HepG2 (cell line): ENCODE measurements around the gene CSF1R. TPM values are rescaled to one million over a fixed set of nuclear protein-coding genes. Genes with fewer than 3 reads are reported as not detected.

Experiments
- ATAC-seq: fragments of 200-7000 bp; cut with Tn5 transposase; 3 replicates; pipeline ENCODE4 v1.9.1; 2020; ENCODE audit warnings: mild to moderate bottlenecking, moderate library complexity
- BruUV-seq: library from RNA; stranded (reverse); fragments of 400-500 nt; replicated peaks from 2 replicates; lab custom pipeline; 2021; lab: Mats Ljungman, UMichigan
- CTCF ChIA-PET: fragments of 300-600 bp; formaldehyde crosslinking; extraction: SDS; loops from one replicate; lab custom pipeline; 2021; ENCODE audit warnings: low total read pairs, inconsistent platforms, low intra/inter-chr PET ratio; lab: Yijun Ruan, JAX
- POLR2A ChIA-PET: fragments of 350-600 bp; sonication (Branson Sonifier 250); formaldehyde crosslinking; loops from one replicate; lab custom pipeline; 2020; ENCODE audit warnings: antibody characterized with exemption, inconsistent platforms; lab: Yijun Ruan, JAX
- DNase-seq: peaks from one replicate; pipeline ENCODE4 v3.0.0-alpha.2; 2015; ENCODE audit warnings: low spot score
- FAIRE-seq: peaks from 3 replicates; lab custom pipeline; 2011; peaks lifted over from hg19 to GRCh38; lab: Jason Lieb, UNC
- H2AFZ ChIP-seq: one replicate; pipeline ENCODE4 v1.6.1; 2011; ENCODE audit warnings: low read length, inconsistent platforms
- H3K27ac ChIP-seq: fragments of 300-600 bp; 3 replicates; pipeline ENCODE4 v1.8.0; 2011; ENCODE audit warnings: mixed run types, mild to moderate bottlenecking, mixed read lengths, low read length, inconsistent platforms; ENCODE audit not compliant: insufficient read depth; ENCODE audit errors: extremely low read length
- H3K27me3 ChIP-seq, 2 experiments: fragments of 200-600 bp in 1 of 2; 2 replicates in 1 of 2; 3 replicates in 1 of 2; pipeline versions ENCODE4 v1.6.0 to v1.8.0; 2011; ENCODE audit warnings: low read length in 2 of 2, mild to moderate bottlenecking in 2 of 2, moderate library complexity in 2 of 2, inconsistent platforms in 1 of 2; ENCODE audit not compliant: insufficient read depth in 2 of 2, control insufficient read depth in 1 of 2
- H3K36me3 ChIP-seq, 2 experiments: fragments of 200-600 bp in 1 of 2; replicated peaks in 1 of 2; 2 replicates in 1 of 2; 3 replicates in 1 of 2; pipeline versions ENCODE4 v1.5.1 to v1.8.0; 2011; ENCODE audit warnings: low read length in 2 of 2, inconsistent platforms in 1 of 2; ENCODE audit not compliant: insufficient read depth in 2 of 2, control insufficient read depth in 1 of 2
- H3K4me1 ChIP-seq: 2 replicates; pipeline ENCODE4 v1.5.1; 2012; ENCODE audit warnings: low read length, inconsistent platforms; ENCODE audit not compliant: insufficient read depth
- H3K4me2 ChIP-seq: 2 replicates; pipeline ENCODE4 v1.6.0; 2011; ENCODE audit warnings: low read depth, low read length, inconsistent platforms
- H3K4me3 ChIP-seq, 3 experiments: fragments of 200-600 bp in 1 of 3; sonication (generic), shearing (Covaris generic) in 1 of 3; replicated peaks in 1 of 3; 2 replicates each; pipeline ENCODE4 v1.5.1; 2011 to 2016; ENCODE audit warnings: low read length in 3 of 3, inconsistent platforms in 2 of 3, low read depth in 2 of 3, mild to moderate bottlenecking in 2 of 3, control low read depth in 1 of 3, mixed read lengths in 1 of 3; ENCODE audit not compliant: insufficient read depth in 1 of 3
- H3K79me2 ChIP-seq: one replicate; pipeline ENCODE4 v1.6.1; 2011; ENCODE audit warnings: low read length, inconsistent platforms; ENCODE audit not compliant: insufficient read depth
- H3K9ac ChIP-seq: 2 replicates; pipeline ENCODE4 v1.6.0; 2011; ENCODE audit warnings: mild to moderate bottlenecking, low read depth, low read length, inconsistent platforms; ENCODE audit not compliant: insufficient read depth
- H3K9me3 ChIP-seq: 2 replicates; pipeline ENCODE4 v1.5.1; 2012; ENCODE audit warnings: mild to moderate bottlenecking, low read length
- H4K20me1 ChIP-seq: 2 replicates; pipeline ENCODE4 v1.6.0; 2011; ENCODE audit warnings: inconsistent platforms, mild to moderate bottlenecking, low read length, moderate library complexity; ENCODE audit not compliant: insufficient read depth
- CHD4 ChIP-seq: fragments of 200-600 bp; sonication (generic); IDR thresholded peaks from 2 replicates; pipeline ENCODE4 v1.7.0; 2017; ENCODE audit warnings: mild to moderate bottlenecking, low read length, borderline replicate concordance
- EP300 ChIP-seq, 3 experiments: sonication (generic) in 1 of 3; formaldehyde crosslinking in 1 of 3; IDR thresholded peaks; 2 replicates each; pipeline versions ENCODE4 v1.5.1 to v1.6.1; 2011 to 2020; ENCODE audit warnings: low read depth in 2 of 3, low read length in 2 of 3, borderline replicate concordance in 1 of 3, improper control_type of control experiment in 1 of 3, mild to moderate bottlenecking in 1 of 3, missing genetic modification reagents in 1 of 3, moderate library complexity in 1 of 3
- NFKBIZ ChIP-seq: IDR thresholded peaks from 2 replicates; pipeline ENCODE4 v1.6.1; 2018; ENCODE audit warnings: missing genetic modification reagents, missing compliant biosample characterization
- SNAPC2 ChIP-seq: sonication (generic); formaldehyde crosslinking; IDR thresholded peaks from 2 replicates; pipeline ENCODE4 v1.8.1; 2022; ENCODE audit warnings: mild to moderate bottlenecking, missing genetic modification reagents
- ZFP36L2 ChIP-seq: sonication (generic); formaldehyde crosslinking; IDR thresholded peaks from 2 replicates; pipeline ENCODE4 v1.4.0; 2020; ENCODE audit warnings: missing genetic modification reagents
- ZNF225 ChIP-seq: sonication (generic); formaldehyde crosslinking; IDR thresholded peaks from 2 replicates; pipeline ENCODE4 v1.4.0; 2020; ENCODE audit warnings: mild to moderate bottlenecking, missing genetic modification reagents
- ZNF335 ChIP-seq: sonication (generic); formaldehyde crosslinking; IDR thresholded peaks from 2 replicates; pipeline ENCODE4 v1.4.0; 2020; ENCODE audit warnings: missing genetic modification reagents
- ZXDC ChIP-seq: sonication (generic); formaldehyde crosslinking; IDR thresholded peaks from 2 replicates; pipeline ENCODE4 v1.5.0; 2020; ENCODE audit warnings: mild to moderate bottlenecking, missing genetic modification reagents
- WGBS: methylation state at CpG from one replicate; pipeline ENCODE4 v1.1.6; 2017; ENCODE audit warnings: low lambda C conversion rate; 5-methylcytosine and 5-hydroxymethylcytosine counted together
- in situ Hi-C: cut with HindIII; loops from 2 replicates; pipeline ENCODE4 v1.10.0; 2017; ENCODE audit warnings: low pct_unique_long_range_greater_than_20kb; ENCODE audit not compliant: extremely low pct_ligation_motif_present
- intact Hi-C: fragments of 100-400 bp; cut with micrococcal nuclease; formaldehyde crosslinking; loops from one replicate; pipeline ENCODE4 v1.10.0; 2022; ENCODE audit not compliant: unreplicated experiment
- polyA plus RNA-seq, 8 experiments: library from polyadenylated mRNA; depleted of rRNA in 3 of 8; stranded (reverse) in 7 of 8; unstranded in 1 of 8; fragments of >200 nt; fragmentation: Illumina TruSeq in 4 of 8; extraction: Trizol in 4 of 8; gene quantifications; 2 replicates each; pipeline versions ENCODE4 v1.2.1 to v1.2.3, GENCODE V29; 2011 to 2016; ENCODE audit warnings: low read depth in 4 of 8, missing spikeins in 1 of 8, mixed read lengths in 1 of 8; ENCODE audit not compliant: insufficient read depth in 1 of 8
- total RNA-seq, 5 experiments: library from RNA; depleted of rRNA; stranded (reverse); fragments of >200 nt; fragmentation: Illumina TruSeq; extraction: Trizol; gene quantifications; 2 replicates each; pipeline ENCODE4 v1.2.3, GENCODE V29; 2016; ENCODE audit warnings: low read depth in 1 of 5

Gene CSF1R
- total and polyA plus RNA-seq, 2 of the 13 experiments (the other 11 are each of a cell fraction or from before 2014, with no cell fraction given), result 0.01 TPM; not detected in 1

GRCh38 chr5:150123542-150123941, 37.2 kb upstream of the CSF1R start (continued):
- TF ChIP-seq ZXDC, result no peak
- no peak for TF ChIP-seq CHD4
- no peak for TF ChIP-seq ZNF335 (CRISPR knock-in tag)
- no peak for TF ChIP-seq NFKBIZ
- no peak for TF ChIP-seq SNAPC2

GRCh38 chr5:150122536-150123481, 36.5 kb upstream of the CSF1R start:
- intact Hi-C loops (loop anchor here (10.0 kb wide), 1 partner anchor 288 kb away; no protein-coding TSS in a partner anchor), in situ Hi-C loops (no loop called here)
- Histone ChIP-seq H3K27ac (no peak overlapping the region), H3K4me2 (peak overlapping the region; percentile 33), H3K36me3 (no peaks in the 10 kb centered on the region), H2AFZ (no peak overlapping the region), H3K27me3 (no peaks in the 10 kb centered on the region), H3K4me1 (peaks cover 18% of the 10 kb centered on the region), H3K4me3 (no peak overlapping the region), H3K9me3 (no peaks in the 10 kb centered on the region), H4K20me1 (no peaks in the 10 kb centered on the region), H3K79me2 (no peaks in the 10 kb centered on the region), H3K9ac (no peak overlapping the region)
- no TSS peak for BruUV-seq
- POLR2A ChIA-PET, result no interaction called here
- ATAC-seq (no peak), FAIRE-seq (no peak), DNase-seq (no peak)
- TF ChIP-seq ZNF225 (CRISPR knock-in tag) (0 out of 2 replicates have a peak, but pooled peaks have one; percentile 24), EP300 (IDR thresholded peaks at IDR 0.05; ENCODE audit: low read depth in 2 of 2, low read length in 2 of 2) (no peak), EP300 (CRISPR knock-in tag; IDR thresholded peaks at IDR 0.05; ENCODE audit: borderline replicate concordance) (no peak), ZFP36L2 (CRISPR knock-in tag) (no peak)
- CTCF ChIA-PET, result interaction anchor here (1.3 kb wide), 1 partner anchor 288 kb away, joined by 3 read pairs; no protein-coding TSS in a partner anchor
- 83% methylated on average over 11 of the region's 15 CpGs for WGBS
